Nucleus accumbens (tissue), 56 donors: ENCODE measurements around the gene LIMS1.
"Not testable (repeated sequence)": the region's sequence is repeated elsewhere in the genome, so short reads cannot be mapped to it uniquely, and the experiment has no call there.

Source experiments
- DNase-seq, 56 donors: peaks; one replicate each; lab custom pipeline; 2025; lab: John Stamatoyannopoulos, UW

Gene LIMS1

DNA sequence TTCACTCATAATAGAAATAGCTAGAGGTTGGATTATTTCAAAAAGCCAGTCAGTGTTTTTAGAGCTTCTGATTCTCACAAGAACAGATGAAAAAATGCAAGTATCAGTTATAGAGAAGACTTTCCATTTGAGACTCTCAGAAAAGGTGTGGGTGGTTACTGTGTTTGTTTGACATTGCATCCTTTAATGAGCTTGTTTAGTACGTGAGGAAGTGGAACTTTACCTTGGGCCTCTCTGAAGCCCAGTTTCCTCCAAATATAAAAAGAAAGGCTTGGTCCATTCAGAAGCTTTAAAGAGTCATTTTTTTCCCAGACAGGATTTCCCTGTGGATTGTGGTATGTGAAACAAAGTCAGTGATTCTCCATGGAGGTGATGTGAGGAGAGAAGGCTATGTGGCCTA is 95.1 kb downstream of the LIMS1 start:
- DNase-seq, result no peak

- no peak for DNase-seq
Measured at GRCh38 chr2:108630567-108631405, 96.5 kb downstream of the LIMS1 start.

GRCh38 chr2:108632332-108633160 is 98.3 kb downstream of the LIMS1 start:
- no peak for DNase-seq

GRCh38 chr2:108633409-108633808 is 99.1 kb downstream of the LIMS1 start:
- DNase-seq, result no peak

GRCh38 chr2:108634011-108634410 is 99.7 kb downstream of the LIMS1 start:
- DNase-seq, result no peak

DNA sequence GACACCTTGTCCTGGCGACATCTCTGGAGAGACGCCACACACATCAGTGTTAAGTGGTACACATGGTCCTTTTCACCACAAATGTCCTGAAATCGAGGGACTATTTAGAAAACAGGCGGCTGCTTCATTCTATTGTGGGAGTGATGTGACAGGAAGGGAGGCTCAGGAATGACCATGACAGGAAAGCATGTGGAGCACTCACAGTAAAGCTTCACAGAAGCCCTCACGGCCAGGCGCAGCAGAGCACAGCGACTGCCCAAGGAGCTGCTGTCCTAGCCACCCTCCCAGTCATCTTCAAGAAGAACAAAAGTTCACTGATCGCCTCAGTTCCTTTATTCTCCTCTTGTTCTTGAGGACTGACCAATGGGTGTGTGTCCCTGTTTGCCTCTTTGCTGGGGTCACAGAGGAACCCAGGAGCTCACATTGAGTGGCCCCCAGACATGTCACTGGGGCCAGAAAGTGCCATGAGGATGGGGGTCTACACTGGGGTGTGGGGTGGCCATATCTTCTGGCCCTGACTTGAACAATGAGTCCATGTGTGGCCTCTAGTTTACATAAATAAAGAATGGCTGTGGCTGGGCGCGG is 100.4 kb downstream of the LIMS1 start:
- DNase-seq, result no peak

DNA sequence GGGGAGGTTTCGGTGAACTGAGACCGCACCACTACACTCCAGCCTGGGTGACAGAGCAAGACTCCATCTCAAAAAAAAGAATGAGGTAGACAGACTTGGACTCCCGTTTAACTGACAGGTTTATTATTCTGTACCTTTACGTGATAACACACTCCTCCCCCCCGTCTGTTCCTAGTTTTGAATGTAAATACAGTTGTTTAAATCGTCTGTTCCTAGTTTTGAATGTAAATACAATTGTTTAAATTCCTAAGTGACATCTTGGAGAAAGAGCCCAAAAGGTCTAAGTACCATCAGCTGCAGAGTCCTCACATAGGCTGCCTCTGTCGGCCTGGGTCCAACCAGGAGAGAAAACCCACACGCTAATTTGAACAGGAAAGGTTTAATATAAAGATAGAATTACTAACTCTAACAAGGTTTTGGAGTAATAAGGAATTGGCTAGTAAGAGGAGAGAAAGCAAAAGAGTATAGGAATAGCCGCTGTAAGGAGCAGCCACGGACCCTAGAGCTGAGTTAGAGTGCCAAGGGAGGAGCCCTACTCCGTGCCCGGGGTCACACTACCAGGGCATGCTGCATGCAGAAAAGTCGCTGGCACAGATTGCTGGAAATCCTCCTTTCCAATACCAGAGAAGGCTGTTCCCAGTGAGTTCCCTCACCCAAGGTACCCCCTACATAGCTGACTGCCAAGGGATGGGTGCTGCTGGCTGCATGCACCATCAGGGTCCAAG is 101.5 kb downstream of the LIMS1 start:
- peak in 1 of 56 donors; percentile 38 for DNase-seq

- peak in 3 of 56 donors; percentile 4 to 24 (median 18) for DNase-seq
Measured at GRCh38 chr2:108637304-108637669, 103.0 kb downstream of the LIMS1 start.

GRCh38 chr2:108640731-108641130 is 106.5 kb downstream of the LIMS1 start:
- no peak for DNase-seq

DNA sequence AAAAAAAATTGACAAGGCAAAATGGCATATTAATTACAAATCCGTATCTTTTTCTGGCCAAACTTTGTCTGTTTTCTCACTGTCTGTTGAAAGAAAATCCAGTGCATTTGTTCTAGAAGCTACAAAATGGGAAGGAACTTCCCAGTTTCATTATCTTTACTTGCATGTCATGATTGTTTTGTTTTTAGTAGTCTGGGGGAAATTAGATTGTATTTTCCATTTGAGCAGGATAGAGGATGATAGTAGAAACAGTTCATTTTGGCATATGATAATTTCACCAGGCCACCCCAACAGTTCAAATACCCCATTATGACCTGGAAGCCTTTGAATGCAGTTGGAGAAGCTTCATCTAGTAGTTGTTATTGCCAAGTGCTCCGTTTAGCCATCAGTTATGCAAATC is 107.5 kb downstream of the LIMS1 start:
- DNase-seq, result no peak

DNA sequence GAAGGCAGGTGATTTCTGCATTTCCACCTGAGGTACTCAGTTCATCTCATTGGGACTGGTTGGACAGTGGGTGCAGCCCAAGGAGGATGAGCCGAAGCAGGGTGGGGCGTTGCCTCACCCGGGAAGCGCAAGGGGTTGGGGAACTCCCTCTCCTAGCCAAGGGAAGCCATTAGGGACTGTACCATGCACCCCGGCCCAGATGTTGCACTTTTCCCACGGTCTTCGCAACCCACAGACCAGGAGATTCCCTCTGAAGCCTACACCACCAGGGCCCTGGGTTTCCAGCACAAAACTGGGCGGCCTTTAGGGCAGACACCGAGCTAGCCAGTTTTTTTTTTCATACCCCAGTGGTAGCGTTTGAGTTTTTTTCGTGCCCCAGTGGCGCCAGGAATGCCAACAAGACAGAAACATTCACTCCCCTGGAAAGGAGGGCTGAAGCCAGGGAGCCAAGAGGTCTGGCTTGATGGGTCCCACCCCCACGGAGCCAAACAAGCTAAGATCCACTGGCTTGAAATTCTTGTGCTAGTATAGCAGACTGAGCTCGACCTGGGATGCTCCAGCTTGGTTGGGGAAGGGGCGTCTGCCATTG is 109.1 kb downstream of the LIMS1 start:
- no peak for DNase-seq

- DNase-seq, result not testable (repeated sequence)
Measured at GRCh38 chr2:108643862-108644261, 109.6 kb downstream of the LIMS1 start.

DNA sequence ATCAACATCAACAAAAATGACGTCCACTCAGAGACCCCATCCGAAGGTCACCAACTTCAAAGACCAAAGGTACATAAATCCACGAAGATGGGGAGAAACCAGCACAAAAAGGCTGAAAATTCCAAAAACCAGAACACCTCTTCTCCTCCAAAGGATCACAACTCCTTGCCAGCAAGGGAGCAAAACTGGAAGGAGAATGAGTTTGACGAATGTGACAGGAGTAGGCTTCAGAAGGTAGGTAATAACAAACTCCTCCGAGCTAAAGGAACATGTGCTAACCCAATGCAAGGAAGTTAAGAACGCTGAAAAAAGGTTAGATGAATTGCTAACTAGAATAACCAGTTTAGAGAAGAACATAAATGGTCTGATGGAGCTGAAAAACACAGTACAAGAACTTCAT is 110.2 kb downstream of the LIMS1 start:
- DNase-seq, result not testable (repeated sequence)

DNA sequence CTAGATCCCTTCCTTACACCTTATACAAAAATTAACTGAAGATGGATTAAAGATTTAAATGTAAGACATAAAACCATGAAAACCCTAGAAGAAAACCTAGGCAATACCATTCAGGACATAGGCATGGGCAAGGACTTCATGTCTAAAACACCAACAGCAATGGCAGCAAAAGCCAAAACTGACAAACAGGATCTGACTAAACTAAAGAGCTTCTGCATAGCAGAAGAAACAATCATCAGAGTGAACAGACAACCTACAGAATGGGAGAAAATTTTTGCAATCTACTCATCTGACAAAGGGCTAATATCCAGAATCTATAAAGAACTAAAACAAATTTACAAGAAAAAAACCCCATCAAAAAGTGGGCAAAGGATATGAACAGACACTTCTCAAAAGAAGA is 114.5 kb downstream of the LIMS1 start:
- not testable (repeated sequence) for DNase-seq

DNA sequence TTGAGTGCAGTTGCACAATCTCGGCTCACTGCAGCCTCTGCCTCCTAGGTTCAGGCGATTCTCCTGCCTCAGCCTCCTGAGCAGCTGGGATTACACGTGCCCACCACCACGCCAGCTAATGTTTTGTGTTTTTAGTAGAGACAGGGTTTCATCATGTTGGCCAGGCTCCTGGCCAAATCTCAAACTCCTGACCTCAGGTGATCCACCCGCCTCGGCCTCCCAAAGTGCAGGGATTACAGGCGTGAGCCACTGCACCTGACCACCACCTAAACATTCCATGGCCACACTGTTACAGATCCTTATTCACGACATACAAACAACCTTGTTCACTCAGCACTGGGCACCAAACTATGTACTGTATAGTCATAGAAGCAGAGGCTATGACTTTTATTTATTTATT is 116.2 kb downstream of the LIMS1 start:
- DNase-seq, result not testable (repeated sequence)

DNA sequence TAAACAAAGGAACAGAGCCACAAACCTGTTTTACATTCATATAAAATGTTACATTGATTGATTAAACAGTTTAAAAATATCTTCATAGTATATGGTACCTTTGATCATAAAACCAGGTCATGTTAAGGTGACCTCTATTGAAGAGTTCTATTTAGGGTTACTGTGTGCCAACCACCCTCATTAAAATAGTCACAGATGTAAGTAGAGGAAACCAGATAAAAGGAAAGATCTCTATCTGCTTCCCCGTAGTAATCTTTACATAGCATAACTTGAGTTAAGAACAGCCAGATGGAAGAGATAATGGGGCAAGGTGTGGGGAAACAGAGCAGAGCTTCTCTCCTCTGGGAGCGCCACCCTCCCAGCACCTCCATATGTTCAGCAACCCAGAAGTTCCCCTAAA is 117.2 kb downstream of the LIMS1 start:
- DNase-seq, result not testable (repeated sequence)

- peak in 5 of 56 donors; percentile 7 to 19 (median 14) for DNase-seq
Measured at GRCh38 chr2:108652187-108652931, 118.1 kb downstream of the LIMS1 start.

- DNase-seq, result not testable (repeated sequence)
Measured at GRCh38 chr2:108653425-108653824, 119.2 kb downstream of the LIMS1 start.

- DNase-seq, result not testable (repeated sequence)
Measured at GRCh38 chr2:108653849-108654248, 119.6 kb downstream of the LIMS1 start.
